Tibial artery (tissue), 4 donors: ENCODE results near the gene COMP.

Source experiments
- DNase-seq, 2 donors: peaks; one replicate each; pipeline ENCODE4 v3.0.0-alpha.2; 2019
- H3K27ac ChIP-seq, 2 donors: fragments of 200-600 bp; sonication (generic) in 1 of 2; 1 replicate in 1 of 2; 2 replicates in 1 of 2; pipeline ENCODE4 v1.5.1; 2018 to 2019; ENCODE audit warnings: mild to moderate bottlenecking in 1 of 2
- H3K27me3 ChIP-seq, 2 donors: fragments of 200-600 bp; sonication (generic) in 1 of 2; one replicate each; pipeline versions ENCODE4 v1.5.1 to v1.6.0; 2016 to 2019
- H3K36me3 ChIP-seq, 3 donors: fragments of 200-600 bp; sonication (generic) in 2 of 3; one replicate each; pipeline ENCODE4 v1.5.1; 2016 to 2019; ENCODE audit warnings: mild to moderate bottlenecking in 2 of 3
- H3K4me1 ChIP-seq, 4 donors: fragments of 200-600 bp; sonication (generic) in 2 of 4; 1 replicate in 3 of 4; 2 replicates in 1 of 4; pipeline ENCODE4 v1.5.1; 2016 to 2019
- H3K4me3 ChIP-seq, 2 donors: fragments of 200-600 bp; sonication (generic) in 1 of 2; 1 replicate in 1 of 2; 2 replicates in 1 of 2; pipeline ENCODE4 v1.5.1; 2018 to 2019; ENCODE audit warnings: mild to moderate bottlenecking in 2 of 2
- H3K9me3 ChIP-seq, 3 donors: fragments of 200-600 bp; sonication (generic) in 1 of 3; one replicate each; pipeline ENCODE4 v1.5.1; 2016 to 2019
- intact Hi-C: fragments of 100-400 bp; cut with DNase I; formaldehyde crosslinking; loops from one replicate; pipeline ENCODE4 v1.15.0; 2023; ENCODE audit warnings: low total_unique reads
- TF ChIP-seq, protein P1 (sequence below), 2 experiments: fragments of 200-600 bp in 1 of 2; fragments of 450-650 bp in 1 of 2; IDR thresholded peaks; one replicate each; pipeline ENCODE4 v1.5.1; 2017 to 2019; ENCODE audit warnings: antibody characterized with exemption in 2 of 2, mild to moderate bottlenecking in 1 of 2, moderate library complexity in 1 of 2

Gene COMP

GRCh38 chr19:18750295-18750970 is 40.7 kb downstream of the COMP start:
- intact Hi-C loops, result no loop called here
- TF ChIP-seq, protein P1, sequence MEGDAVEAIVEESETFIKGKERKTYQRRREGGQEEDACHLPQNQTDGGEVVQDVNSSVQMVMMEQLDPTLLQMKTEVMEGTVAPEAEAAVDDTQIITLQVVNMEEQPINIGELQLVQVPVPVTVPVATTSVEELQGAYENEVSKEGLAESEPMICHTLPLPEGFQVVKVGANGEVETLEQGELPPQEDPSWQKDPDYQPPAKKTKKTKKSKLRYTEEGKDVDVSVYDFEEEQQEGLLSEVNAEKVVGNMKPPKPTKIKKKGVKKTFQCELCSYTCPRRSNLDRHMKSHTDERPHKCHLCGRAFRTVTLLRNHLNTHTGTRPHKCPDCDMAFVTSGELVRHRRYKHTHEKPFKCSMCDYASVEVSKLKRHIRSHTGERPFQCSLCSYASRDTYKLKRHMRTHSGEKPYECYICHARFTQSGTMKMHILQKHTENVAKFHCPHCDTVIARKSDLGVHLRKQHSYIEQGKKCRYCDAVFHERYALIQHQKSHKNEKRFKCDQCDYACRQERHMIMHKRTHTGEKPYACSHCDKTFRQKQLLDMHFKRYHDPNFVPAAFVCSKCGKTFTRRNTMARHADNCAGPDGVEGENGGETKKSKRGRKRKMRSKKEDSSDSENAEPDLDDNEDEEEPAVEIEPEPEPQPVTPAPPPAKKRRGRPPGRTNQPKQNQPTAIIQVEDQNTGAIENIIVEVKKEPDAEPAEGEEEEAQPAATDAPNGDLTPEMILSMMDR (IDR thresholded peaks at IDR 0.05), result no peak
- H3K27me3 ChIP-seq, result no peaks in the 10 kb centered on the region
- H3K27ac ChIP-seq, result no peak overlapping the region
- H3K36me3 ChIP-seq, result peaks cover 12 to 51% (median 42%) of the 10 kb centered on the region in 3 donors
- DNase-seq, result no peak
- H3K9me3 ChIP-seq, result no peaks in the 10 kb centered on the region
- no peaks in the 10 kb centered on the region for H3K4me1 ChIP-seq
- H3K4me3 ChIP-seq, result no peak overlapping the region

DNA sequence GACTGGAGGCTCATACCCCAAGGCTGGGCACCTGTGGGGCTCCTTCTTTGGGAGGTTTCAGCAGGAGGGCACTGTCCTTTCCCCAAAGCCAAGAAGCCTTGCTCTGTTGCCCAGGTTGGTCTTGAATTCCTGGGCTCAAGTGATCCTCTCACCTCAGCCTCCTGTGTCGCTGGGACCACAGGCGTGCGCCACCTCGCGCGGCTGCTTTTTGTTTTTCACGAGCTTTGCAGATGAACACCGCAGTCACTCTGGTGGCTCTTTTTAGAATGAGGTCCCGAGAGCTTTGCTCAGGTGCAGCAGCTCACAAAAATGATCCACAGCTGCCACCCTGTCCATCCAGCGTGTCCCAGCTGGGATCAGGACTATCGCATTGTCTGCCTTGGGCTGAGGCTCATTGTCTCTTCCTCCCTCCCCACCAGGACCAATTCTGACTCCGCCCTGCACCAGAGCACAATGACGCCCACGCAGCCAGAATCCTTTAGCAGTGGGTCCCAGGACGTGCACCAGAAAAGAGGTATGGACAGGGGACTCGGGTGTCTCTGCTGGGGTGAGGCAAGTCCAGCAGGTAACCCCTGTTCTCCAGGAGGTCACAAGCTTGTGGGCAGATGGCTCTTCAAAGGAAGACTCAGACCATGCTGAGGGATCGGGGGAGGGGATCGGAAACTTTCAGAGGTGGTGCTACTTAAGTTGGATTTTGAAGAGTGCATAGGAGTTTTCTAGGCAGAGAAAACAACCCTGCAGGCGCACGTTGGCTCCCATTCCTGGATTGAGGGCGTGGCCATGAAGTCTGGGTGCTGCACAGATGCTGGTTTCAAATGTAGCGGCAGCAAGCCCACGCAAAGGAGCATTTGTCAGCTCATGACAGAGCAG is 41.5 kb downstream of the COMP start:
- intact Hi-C loops, result no loop called here
- Histone ChIP-seq H3K27ac (no peak overlapping the region), H3K4me1 (no peaks in the 10 kb centered on the region), H3K36me3 (peaks cover 12 to 49% (median 42%) of the 10 kb centered on the region in 3 donors), H3K4me3 (no peak overlapping the region), H3K9me3 (no peaks in the 10 kb centered on the region), H3K27me3 (no peaks in the 10 kb centered on the region)
- no peak for DNase-seq
- TF ChIP-seq, protein P1 (IDR thresholded peaks at IDR 0.05), result no peak

DNA sequence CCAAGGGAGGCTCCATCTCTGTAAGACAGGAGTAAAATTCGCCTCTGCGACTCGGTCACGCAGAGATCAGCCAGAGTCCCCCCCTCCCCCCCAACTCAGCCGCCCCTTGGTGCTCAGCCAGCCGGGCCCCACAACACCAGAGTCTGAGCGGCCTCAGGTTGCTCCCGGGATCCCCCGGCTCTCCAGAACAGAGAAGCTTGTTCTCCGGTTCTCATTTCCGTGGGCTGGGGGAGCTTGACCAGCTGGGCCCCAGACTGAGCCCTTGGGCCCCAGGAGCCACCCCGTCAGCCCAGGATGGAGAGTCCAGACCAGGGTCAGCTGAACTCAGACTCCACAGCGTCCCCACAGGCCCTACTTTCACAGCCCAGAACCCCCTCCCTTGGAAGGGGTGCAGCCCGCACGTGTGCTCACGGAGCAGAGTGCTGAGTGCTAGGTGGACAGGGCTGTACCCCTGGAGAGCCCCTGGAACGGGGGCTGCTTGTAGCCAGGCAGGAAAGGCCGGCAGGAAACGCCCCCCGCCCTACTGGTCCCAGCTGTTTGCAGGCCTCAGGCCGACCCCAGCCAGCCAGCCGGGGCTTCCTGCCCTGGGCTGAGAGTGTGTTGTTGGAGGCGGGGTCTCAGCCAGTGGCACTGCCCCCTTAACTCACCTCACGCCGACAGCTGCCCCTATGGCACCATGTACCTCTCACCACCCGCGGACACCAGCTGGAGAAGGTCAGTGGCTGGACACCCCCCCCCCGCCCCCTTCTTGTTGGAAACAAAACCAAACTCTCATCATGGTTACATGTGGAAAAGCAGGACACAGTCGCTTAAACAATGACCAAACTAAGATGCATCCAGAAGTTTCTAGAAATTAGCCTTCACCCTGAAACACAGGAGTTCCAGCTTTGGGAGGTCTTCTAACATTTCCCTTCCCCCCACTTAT is 44.4 kb downstream of the COMP start:
- intact Hi-C loops, result no loop called here
- H3K27me3 ChIP-seq, result no peaks in the 10 kb centered on the region
- H3K4me1 ChIP-seq, result peaks cover 0 to 10% (median 0%) of the 10 kb centered on the region in 4 donors
- DNase-seq, result no peak
- no peak overlapping the region for H3K27ac ChIP-seq
- TF ChIP-seq, protein P1 (IDR thresholded peaks at IDR 0.05), result no peak
- H3K9me3 ChIP-seq, result no peaks in the 10 kb centered on the region
- peaks cover 12 to 39% (median 26%) of the 10 kb centered on the region in 3 donors for H3K36me3 ChIP-seq
- no peak overlapping the region for H3K4me3 ChIP-seq

- Histone ChIP-seq H3K4me1 (peaks cover 0 to 17% (median 0%) of the 10 kb centered on the region in 4 donors), H3K27ac (no peak overlapping the region), H3K9me3 (no peaks in the 10 kb centered on the region), H3K4me3 (no peak overlapping the region), H3K36me3 (peaks cover 11 to 32% (median 19%) of the 10 kb centered on the region in 3 donors), H3K27me3 (no peaks in the 10 kb centered on the region)
- no peak for DNase-seq
- intact Hi-C loops, result no loop called here
- TF ChIP-seq, protein P1 (IDR thresholded peaks at IDR 0.05), result no peak
Measured at GRCh38 chr19:18745931-18746330, 45.2 kb downstream of the COMP start.

GRCh38 chr19:18745012-18745735 is 45.9 kb downstream of the COMP start:
- Histone ChIP-seq H3K27ac (no peak overlapping the region), H3K9me3 (no peaks in the 10 kb centered on the region), H3K4me3 (no peak overlapping the region), H3K4me1 (peaks cover 0 to 18% (median 0%) of the 10 kb centered on the region in 4 donors), H3K36me3 (peaks cover 3 to 24% (median 12%) of the 10 kb centered on the region in 3 donors), H3K27me3 (no peaks in the 10 kb centered on the region)
- intact Hi-C loops, result no loop called here
- no peak for DNase-seq
- TF ChIP-seq, protein P1 (IDR thresholded peaks at IDR 0.05), result no peak
